ENCODE measurements around the gene OR4D2. TPM values are rescaled to one million over a fixed set of nuclear protein-coding genes. Genes with fewer than 3 reads are reported as not detected.

OR4D2 gene
- total and polyA plus RNA-seq, 2 of the 13 experiments (the other 11 are each of a cell fraction or from before 2014, with no cell fraction given): not detected

DNA sequence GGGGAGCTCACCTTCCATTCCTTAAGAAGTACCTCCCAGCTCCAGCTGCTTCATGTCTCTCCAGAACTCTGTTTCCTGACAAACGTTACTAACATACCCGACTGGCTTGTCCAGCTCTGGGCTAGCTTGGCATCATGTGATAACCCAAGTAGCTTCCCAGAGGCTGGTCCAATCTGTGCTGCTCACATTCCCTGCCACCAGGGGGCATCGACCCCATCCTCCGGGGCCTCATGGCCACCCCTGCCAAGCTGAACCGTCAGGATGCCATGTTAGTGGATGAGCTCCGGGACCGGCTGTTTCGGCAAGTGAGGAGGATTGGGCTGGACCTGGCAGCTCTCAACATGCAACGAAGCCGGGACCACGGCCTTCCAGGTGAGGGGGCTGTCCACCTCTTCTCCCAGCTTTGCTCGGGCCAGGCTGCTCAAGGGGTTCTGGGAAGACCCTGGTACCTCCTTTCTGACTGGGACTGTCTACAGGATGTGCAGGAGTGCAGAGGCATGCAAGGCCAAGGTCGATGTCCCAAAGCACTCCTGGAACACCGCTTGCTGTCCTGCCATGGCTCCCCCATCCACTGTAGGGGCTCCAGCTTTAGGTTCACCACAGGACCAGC is 33.3 kb downstream of the OR4D2 start (continued):
- TF ChIP-seq SP5 (CRISPR knock-in tag; IDR thresholded peaks at IDR 0.05; ENCODE audit: borderline replicate concordance, low read depth) (no peak), ZNF841 (CRISPR knock-in tag; IDR thresholded peaks at IDR 0.05; ENCODE audit: borderline replicate concordance) (no peak), RAD21 (CRISPR knock-in tag; IDR thresholded peaks at IDR 0.05) (peak; percentile 45; the same call in 1 of the 2 replicates), SOX5 (CRISPR knock-in tag; IDR thresholded peaks at IDR 0.05; ENCODE audit: borderline replicate concordance) (no peak), GATAD1 (CRISPR knock-in tag; IDR thresholded peaks at IDR 0.05) (no peak), ZNF230 (CRISPR knock-in tag; IDR thresholded peaks at IDR 0.05) (no peak), ZBTB1 (CRISPR knock-in tag; IDR thresholded peaks at IDR 0.05; ENCODE audit: borderline replicate concordance) (no peak), ZNF776 (CRISPR knock-in tag; IDR thresholded peaks at IDR 0.05) (no peak), TEAD3 (CRISPR knock-in tag; optimal IDR thresholded peaks at IDR 0.05; ENCODE audit: borderline replicate concordance) (peak; percentile 60), ZNF430 (CRISPR knock-in tag; IDR thresholded peaks at IDR 0.05) (no peak), HOXA5 (CRISPR knock-in tag; IDR thresholded peaks at IDR 0.05) (no peak), YY1 (IDR thresholded peaks at IDR 0.05; ENCODE audit: insufficient read depth, insufficient replicate concordance, low read depth, low read length) (peak; percentile 58), ZNF382 (CRISPR knock-in tag; IDR thresholded peaks at IDR 0.05; ENCODE audit: borderline replicate concordance) (no peak), ZNF768 (CRISPR knock-in tag; IDR thresholded peaks at IDR 0.05) (0 out of 2 replicates have a peak, but pooled peaks have one; percentile 13), DPF2 (CRISPR knock-in tag; IDR thresholded peaks at IDR 0.05; ENCODE audit: borderline replicate concordance, low read depth) (no peak), ISX (CRISPR knock-in tag; conservative IDR thresholded peaks at IDR 0.05) (no peak), MYC (CRISPR knock-in tag; IDR thresholded peaks at IDR 0.05; ENCODE audit: borderline replicate concordance) (peak; percentile 40; the same call in 1 of the 2 replicates)
- TF ChIP-seq, protein P1, sequence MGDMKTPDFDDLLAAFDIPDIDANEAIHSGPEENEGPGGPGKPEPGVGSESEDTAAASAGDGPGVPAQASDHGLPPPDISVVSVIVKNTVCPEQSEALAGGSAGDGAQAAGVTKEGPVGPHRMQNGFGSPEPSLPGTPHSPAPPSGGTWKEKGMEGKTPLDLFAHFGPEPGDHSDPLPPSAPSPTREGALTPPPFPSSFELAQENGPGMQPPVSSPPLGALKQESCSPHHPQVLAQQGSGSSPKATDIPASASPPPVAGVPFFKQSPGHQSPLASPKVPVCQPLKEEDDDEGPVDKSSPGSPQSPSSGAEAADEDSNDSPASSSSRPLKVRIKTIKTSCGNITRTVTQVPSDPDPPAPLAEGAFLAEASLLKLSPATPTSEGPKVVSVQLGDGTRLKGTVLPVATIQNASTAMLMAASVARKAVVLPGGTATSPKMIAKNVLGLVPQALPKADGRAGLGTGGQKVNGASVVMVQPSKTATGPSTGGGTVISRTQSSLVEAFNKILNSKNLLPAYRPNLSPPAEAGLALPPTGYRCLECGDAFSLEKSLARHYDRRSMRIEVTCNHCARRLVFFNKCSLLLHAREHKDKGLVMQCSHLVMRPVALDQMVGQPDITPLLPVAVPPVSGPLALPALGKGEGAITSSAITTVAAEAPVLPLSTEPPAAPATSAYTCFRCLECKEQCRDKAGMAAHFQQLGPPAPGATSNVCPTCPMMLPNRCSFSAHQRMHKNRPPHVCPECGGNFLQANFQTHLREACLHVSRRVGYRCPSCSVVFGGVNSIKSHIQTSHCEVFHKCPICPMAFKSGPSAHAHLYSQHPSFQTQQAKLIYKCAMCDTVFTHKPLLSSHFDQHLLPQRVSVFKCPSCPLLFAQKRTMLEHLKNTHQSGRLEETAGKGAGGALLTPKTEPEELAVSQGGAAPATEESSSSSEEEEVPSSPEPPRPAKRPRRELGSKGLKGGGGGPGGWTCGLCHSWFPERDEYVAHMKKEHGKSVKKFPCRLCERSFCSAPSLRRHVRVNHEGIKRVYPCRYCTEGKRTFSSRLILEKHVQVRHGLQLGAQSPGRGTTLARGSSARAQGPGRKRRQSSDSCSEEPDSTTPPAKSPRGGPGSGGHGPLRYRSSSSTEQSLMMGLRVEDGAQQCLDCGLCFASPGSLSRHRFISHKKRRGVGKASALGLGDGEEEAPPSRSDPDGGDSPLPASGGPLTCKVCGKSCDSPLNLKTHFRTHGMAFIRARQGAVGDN (CRISPR knock-in tag; IDR thresholded peaks at IDR 0.05): peak; percentile 58
- TF ChIP-seq, protein P2, sequence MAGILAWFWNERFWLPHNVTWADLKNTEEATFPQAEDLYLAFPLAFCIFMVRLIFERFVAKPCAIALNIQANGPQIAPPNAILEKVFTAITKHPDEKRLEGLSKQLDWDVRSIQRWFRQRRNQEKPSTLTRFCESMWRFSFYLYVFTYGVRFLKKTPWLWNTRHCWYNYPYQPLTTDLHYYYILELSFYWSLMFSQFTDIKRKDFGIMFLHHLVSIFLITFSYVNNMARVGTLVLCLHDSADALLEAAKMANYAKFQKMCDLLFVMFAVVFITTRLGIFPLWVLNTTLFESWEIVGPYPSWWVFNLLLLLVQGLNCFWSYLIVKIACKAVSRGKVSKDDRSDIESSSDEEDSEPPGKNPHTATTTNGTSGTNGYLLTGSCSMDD (CRISPR knock-in tag; IDR thresholded peaks at IDR 0.05): no peak
- TF ChIP-seq, protein P3, sequence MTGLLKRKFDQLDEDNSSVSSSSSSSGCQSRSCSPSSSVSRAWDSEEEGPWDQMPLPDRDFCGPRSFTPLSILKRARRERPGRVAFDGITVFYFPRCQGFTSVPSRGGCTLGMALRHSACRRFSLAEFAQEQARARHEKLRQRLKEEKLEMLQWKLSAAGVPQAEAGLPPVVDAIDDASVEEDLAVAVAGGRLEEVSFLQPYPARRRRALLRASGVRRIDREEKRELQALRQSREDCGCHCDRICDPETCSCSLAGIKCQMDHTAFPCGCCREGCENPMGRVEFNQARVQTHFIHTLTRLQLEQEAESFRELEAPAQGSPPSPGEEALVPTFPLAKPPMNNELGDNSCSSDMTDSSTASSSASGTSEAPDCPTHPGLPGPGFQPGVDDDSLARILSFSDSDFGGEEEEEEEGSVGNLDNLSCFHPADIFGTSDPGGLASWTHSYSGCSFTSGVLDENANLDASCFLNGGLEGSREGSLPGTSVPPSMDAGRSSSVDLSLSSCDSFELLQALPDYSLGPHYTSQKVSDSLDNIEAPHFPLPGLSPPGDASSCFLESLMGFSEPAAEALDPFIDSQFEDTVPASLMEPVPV (CRISPR knock-in tag; IDR thresholded peaks at IDR 0.05): no peak
- TF ChIP-seq, protein P4, sequence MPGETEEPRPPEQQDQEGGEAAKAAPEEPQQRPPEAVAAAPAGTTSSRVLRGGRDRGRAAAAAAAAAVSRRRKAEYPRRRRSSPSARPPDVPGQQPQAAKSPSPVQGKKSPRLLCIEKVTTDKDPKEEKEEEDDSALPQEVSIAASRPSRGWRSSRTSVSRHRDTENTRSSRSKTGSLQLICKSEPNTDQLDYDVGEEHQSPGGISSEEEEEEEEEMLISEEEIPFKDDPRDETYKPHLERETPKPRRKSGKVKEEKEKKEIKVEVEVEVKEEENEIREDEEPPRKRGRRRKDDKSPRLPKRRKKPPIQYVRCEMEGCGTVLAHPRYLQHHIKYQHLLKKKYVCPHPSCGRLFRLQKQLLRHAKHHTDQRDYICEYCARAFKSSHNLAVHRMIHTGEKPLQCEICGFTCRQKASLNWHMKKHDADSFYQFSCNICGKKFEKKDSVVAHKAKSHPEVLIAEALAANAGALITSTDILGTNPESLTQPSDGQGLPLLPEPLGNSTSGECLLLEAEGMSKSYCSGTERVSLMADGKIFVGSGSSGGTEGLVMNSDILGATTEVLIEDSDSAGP (CRISPR knock-in tag; IDR thresholded peaks at IDR 0.05; ENCODE audit: borderline replicate concordance): peak; percentile 19; the same call in 1 of the 2 replicates

All from HepG2 (cell line).